HepG2 (cell line): Measurements from ENCODE around the gene C9orf43. TPM values are rescaled to one million over a fixed set of nuclear protein-coding genes. Genes with fewer than 3 reads are reported as not detected.
A peak's percentile ranks its signal among the peaks of the same experiment; 100 is the strongest.

Source experiments
- NRL ChIP-seq: sonication (generic); formaldehyde crosslinking; IDR thresholded peaks from 2 replicates; pipeline ENCODE4 v1.5.0; 2020; ENCODE audit warnings: missing genetic modification reagents, mild to moderate bottlenecking, moderate library complexity, borderline replicate concordance
- SIN3B ChIP-seq: fragments of 150-350 bp; IDR thresholded peaks from 2 replicates; pipeline ENCODE4 v1.6.1; 2014; ENCODE audit warnings: low read length
- ZKSCAN5 ChIP-seq: sonication (generic); formaldehyde crosslinking; IDR thresholded peaks from 2 replicates; pipeline ENCODE4 v1.5.1; 2020; ENCODE audit warnings: mild to moderate bottlenecking, missing genetic modification reagents
- ZNF274 ChIP-seq: sonication (generic); formaldehyde crosslinking; IDR thresholded peaks from 2 replicates; pipeline ENCODE4 v1.5.1; 2020; ENCODE audit warnings: mild to moderate bottlenecking, missing genetic modification reagents
- ZNF749 ChIP-seq: sonication (generic); formaldehyde crosslinking; IDR thresholded peaks from 2 replicates; pipeline ENCODE4 v1.8.0; 2022; ENCODE audit warnings: mild to moderate bottlenecking, missing genetic modification reagents, moderate library complexity, borderline replicate concordance
- ZNF773 ChIP-seq: sonication (generic); formaldehyde crosslinking; IDR thresholded peaks from 2 replicates; pipeline ENCODE4 v1.4.0; 2020; ENCODE audit warnings: missing genetic modification reagents, borderline replicate concordance
- polyA plus RNA-seq, 8 experiments: library from polyadenylated mRNA; depleted of rRNA in 3 of 8; stranded (reverse) in 7 of 8; unstranded in 1 of 8; fragments of >200 nt; fragmentation: Illumina TruSeq in 4 of 8; extraction: Trizol in 4 of 8; gene quantifications; 2 replicates each; pipeline versions ENCODE4 v1.2.1 to v1.2.3, GENCODE V29; 2011 to 2016; ENCODE audit warnings: low read depth in 4 of 8, missing spikeins in 1 of 8, mixed read lengths in 1 of 8; ENCODE audit not compliant: insufficient read depth in 1 of 8
- total RNA-seq, 5 experiments: library from RNA; depleted of rRNA; stranded (reverse); fragments of >200 nt; fragmentation: Illumina TruSeq; extraction: Trizol; gene quantifications; 2 replicates each; pipeline ENCODE4 v1.2.3, GENCODE V29; 2016; ENCODE audit warnings: low read depth in 1 of 5
- TF ChIP-seq, protein P1 (sequence below): sonication (generic); formaldehyde crosslinking; IDR thresholded peaks from 2 replicates; pipeline ENCODE4 v1.9.0; 2021; ENCODE audit warnings: missing genetic modification reagents, borderline replicate concordance
- TF ChIP-seq, protein P2 (sequence below): sonication (generic); formaldehyde crosslinking; IDR thresholded peaks from 2 replicates; pipeline ENCODE4 v1.5.1; 2020; ENCODE audit warnings: mild to moderate bottlenecking, missing genetic modification reagents
- TF ChIP-seq, protein P3 (sequence below): sonication (generic); formaldehyde crosslinking; IDR thresholded peaks from 2 replicates; pipeline ENCODE4 v1.4.0; 2020; ENCODE audit warnings: mild to moderate bottlenecking, missing genetic modification reagents
- TF ChIP-seq, protein P4 (sequence below): sonication (generic); formaldehyde crosslinking; IDR thresholded peaks from 2 replicates; pipeline ENCODE4 v1.4.0; 2020; ENCODE audit warnings: missing genetic modification reagents, borderline replicate concordance

Gene C9orf43
- total and polyA plus RNA-seq, 2 of the 13 experiments (the other 11 are each of a cell fraction or from before 2014, with no cell fraction given): 0.24 to 0.31 TPM

DNA sequence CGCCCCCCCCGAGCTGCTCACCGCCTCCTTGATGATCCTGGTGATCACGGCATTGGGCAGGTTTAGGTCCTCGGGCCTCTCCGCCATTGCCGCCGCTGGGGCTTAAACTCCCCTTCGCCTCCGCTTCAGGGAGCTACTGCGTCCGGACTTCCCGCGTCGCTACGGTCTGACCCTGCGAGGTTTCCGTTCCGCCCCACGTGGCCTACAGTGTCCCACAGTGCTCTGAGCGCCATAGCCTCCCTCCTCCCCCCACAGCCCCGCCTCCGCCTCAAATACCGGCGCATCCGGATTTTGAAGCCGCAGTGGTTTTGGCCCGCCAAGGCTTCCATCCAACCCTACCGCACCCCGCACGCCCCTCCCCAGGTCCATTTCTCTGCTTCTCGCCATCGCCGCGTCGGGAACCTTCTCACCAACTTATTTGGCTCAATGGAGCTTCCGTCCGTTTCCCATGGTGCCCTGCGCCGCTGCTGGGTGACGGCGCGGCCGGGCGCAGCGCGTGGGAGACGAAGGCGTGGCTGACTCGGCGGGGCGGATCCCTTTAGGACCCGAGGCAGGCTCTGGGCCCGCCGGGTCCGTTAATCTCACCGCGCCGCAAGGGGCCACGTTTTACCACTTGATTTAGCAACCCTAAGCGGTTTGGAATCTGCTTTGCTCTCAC, at the start of gene C9orf43, which contains the start of gene POLE3 (continued):
- TF ChIP-seq, protein P1, sequence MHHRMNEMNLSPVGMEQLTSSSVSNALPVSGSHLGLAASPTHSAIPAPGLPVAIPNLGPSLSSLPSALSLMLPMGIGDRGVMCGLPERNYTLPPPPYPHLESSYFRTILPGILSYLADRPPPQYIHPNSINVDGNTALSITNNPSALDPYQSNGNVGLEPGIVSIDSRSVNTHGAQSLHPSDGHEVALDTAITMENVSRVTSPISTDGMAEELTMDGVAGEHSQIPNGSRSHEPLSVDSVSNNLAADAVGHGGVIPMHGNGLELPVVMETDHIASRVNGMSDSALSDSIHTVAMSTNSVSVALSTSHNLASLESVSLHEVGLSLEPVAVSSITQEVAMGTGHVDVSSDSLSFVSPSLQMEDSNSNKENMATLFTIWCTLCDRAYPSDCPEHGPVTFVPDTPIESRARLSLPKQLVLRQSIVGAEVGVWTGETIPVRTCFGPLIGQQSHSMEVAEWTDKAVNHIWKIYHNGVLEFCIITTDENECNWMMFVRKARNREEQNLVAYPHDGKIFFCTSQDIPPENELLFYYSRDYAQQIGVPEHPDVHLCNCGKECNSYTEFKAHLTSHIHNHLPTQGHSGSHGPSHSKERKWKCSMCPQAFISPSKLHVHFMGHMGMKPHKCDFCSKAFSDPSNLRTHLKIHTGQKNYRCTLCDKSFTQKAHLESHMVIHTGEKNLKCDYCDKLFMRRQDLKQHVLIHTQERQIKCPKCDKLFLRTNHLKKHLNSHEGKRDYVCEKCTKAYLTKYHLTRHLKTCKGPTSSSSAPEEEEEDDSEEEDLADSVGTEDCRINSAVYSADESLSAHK (CRISPR knock-in tag): 0 out of 2 replicates have a peak, but pooled peaks have one; percentile 46
- TF ChIP-seq, protein P2, sequence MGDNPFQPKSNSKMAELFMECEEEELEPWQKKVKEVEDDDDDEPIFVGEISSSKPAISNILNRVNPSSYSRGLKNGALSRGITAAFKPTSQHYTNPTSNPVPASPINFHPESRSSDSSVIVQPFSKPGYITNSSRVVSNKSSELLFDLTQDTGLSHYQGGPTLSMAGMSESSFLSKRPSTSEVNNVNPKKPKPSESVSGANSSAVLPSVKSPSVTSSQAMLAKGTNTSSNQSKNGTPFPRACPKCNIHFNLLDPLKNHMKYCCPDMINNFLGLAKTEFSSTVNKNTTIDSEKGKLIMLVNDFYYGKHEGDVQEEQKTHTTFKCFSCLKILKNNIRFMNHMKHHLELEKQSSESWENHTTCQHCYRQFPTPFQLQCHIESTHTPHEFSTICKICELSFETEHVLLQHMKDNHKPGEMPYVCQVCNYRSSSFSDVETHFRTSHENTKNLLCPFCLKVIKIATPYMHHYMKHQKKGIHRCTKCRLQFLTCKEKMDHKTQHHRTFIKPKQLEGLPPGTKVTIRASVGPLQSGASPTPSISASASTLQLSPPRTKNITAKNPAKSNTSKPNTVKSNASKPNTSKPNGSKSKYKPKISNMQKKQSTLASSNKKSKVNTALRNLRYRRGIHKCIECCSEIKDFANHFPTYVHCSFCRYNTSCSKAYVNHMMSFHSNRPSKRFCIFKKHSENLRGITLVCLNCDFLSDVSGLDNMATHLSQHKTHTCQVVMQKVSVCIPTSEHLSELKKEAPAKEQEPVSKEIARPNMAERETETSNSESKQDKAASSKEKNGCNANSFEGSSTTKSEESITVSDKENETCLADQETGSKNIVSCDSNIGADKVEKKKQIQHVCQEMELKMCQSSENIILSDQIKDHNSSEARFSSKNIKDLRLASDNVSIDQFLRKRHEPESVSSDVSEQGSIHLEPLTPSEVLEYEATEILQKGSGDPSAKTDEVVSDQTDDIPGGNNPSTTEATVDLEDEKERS (CRISPR knock-in tag): 0 out of 2 replicates have a peak, but pooled peaks have one; percentile 70
- TF ChIP-seq ZNF749 (CRISPR knock-in tag): no peak
- TF ChIP-seq ZNF274 (CRISPR knock-in tag): peak; percentile 79; the same call in 1 of the 2 replicates
- peak; percentile 63 for TF ChIP-seq ZNF773 (CRISPR knock-in tag)
- TF ChIP-seq, protein P3, sequence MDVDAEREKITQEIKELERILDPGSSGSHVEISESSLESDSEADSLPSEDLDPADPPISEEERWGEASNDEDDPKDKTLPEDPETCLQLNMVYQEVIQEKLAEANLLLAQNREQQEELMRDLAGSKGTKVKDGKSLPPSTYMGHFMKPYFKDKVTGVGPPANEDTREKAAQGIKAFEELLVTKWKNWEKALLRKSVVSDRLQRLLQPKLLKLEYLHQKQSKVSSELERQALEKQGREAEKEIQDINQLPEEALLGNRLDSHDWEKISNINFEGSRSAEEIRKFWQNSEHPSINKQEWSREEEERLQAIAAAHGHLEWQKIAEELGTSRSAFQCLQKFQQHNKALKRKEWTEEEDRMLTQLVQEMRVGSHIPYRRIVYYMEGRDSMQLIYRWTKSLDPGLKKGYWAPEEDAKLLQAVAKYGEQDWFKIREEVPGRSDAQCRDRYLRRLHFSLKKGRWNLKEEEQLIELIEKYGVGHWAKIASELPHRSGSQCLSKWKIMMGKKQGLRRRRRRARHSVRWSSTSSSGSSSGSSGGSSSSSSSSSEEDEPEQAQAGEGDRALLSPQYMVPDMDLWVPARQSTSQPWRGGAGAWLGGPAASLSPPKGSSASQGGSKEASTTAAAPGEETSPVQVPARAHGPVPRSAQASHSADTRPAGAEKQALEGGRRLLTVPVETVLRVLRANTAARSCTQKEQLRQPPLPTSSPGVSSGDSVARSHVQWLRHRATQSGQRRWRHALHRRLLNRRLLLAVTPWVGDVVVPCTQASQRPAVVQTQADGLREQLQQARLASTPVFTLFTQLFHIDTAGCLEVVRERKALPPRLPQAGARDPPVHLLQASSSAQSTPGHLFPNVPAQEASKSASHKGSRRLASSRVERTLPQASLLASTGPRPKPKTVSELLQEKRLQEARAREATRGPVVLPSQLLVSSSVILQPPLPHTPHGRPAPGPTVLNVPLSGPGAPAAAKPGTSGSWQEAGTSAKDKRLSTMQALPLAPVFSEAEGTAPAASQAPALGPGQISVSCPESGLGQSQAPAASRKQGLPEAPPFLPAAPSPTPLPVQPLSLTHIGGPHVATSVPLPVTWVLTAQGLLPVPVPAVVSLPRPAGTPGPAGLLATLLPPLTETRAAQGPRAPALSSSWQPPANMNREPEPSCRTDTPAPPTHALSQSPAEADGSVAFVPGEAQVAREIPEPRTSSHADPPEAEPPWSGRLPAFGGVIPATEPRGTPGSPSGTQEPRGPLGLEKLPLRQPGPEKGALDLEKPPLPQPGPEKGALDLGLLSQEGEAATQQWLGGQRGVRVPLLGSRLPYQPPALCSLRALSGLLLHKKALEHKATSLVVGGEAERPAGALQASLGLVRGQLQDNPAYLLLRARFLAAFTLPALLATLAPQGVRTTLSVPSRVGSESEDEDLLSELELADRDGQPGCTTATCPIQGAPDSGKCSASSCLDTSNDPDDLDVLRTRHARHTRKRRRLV (CRISPR knock-in tag): peak; percentile 87
- peak; percentile 86; the same call in 1 of the 2 replicates for TF ChIP-seq NRL (CRISPR knock-in tag)
- TF ChIP-seq SIN3B: peak; percentile 85
- TF ChIP-seq, protein P4, sequence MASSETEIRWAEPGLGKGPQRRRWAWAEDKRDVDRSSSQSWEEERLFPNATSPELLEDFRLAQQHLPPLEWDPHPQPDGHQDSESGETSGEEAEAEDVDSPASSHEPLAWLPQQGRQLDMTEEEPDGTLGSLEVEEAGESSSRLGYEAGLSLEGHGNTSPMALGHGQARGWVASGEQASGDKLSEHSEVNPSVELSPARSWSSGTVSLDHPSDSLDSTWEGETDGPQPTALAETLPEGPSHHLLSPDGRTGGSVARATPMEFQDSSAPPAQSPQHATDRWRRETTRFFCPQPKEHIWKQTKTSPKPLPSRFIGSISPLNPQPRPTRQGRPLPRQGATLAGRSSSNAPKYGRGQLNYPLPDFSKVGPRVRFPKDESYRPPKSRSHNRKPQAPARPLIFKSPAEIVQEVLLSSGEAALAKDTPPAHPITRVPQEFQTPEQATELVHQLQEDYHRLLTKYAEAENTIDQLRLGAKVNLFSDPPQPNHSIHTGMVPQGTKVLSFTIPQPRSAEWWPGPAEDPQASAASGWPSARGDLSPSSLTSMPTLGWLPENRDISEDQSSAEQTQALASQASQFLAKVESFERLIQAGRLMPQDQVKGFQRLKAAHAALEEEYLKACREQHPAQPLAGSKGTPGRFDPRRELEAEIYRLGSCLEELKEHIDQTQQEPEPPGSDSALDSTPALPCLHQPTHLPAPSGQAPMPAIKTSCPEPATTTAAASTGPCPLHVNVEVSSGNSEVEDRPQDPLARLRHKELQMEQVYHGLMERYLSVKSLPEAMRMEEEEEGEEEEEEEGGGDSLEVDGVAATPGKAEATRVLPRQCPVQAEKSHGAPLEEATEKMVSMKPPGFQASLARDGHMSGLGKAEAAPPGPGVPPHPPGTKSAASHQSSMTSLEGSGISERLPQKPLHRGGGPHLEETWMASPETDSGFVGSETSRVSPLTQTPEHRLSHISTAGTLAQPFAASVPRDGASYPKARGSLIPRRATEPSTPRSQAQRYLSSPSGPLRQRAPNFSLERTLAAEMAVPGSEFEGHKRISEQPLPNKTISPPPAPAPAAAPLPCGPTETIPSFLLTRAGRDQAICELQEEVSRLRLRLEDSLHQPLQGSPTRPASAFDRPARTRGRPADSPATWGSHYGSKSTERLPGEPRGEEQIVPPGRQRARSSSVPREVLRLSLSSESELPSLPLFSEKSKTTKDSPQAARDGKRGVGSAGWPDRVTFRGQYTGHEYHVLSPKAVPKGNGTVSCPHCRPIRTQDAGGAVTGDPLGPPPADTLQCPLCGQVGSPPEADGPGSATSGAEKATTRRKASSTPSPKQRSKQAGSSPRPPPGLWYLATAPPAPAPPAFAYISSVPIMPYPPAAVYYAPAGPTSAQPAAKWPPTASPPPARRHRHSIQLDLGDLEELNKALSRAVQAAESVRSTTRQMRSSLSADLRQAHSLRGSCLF (CRISPR knock-in tag): no peak
- TF ChIP-seq ZKSCAN5 (CRISPR knock-in tag): no peak
